B cell (primary cell): ENCODE measurements around the gene RAB30. TPM values are rescaled to one million over a fixed set of nuclear protein-coding genes. Genes with fewer than 3 reads are reported as not detected.
A peak's percentile ranks its signal among the peaks of the same experiment; 100 is the strongest.

ENCODE experiments used
- ATAC-seq: fragments of 200-7000 bp; cut with Tn5 transposase; one replicate; pipeline ENCODE4 v1.10.0; 2021; ENCODE audit warnings: low read depth, mild to moderate bottlenecking, moderate number of reproducible peaks, moderate library complexity
- CTCF ChIA-PET: fragments of 350-600 bp; sonication (Branson Sonifier 250); formaldehyde crosslinking; loops from one replicate; lab custom pipeline; 2021; ENCODE audit warnings: antibody characterized with exemption, inconsistent platforms; lab: Charles Lee
- POLR2A ChIA-PET: fragments of 350-600 bp; sonication (Branson Sonifier 250); formaldehyde crosslinking; loops from one replicate; lab custom pipeline; 2021; ENCODE audit warnings: antibody characterized with exemption; lab: Charles Lee
- DNase-seq: peaks from one replicate; pipeline ENCODE4 v3.0.0; 2013
- H2AFZ ChIP-seq: 2 replicates; pipeline ENCODE4 v1.6.1; 2012; ENCODE audit warnings: mild to moderate bottlenecking, low read depth, low read length; ENCODE audit not compliant: insufficient read depth, poor library complexity, severe bottlenecking
- H3K27ac ChIP-seq, 2 donors: 1 replicate in 1 of 2; 2 replicates in 1 of 2; pipeline ENCODE4 v1.5.1; 2012 to 2013; ENCODE audit warnings: low read length in 2 of 2, mild to moderate bottlenecking in 2 of 2, moderate library complexity in 1 of 2
- H3K27me3 ChIP-seq, 4 experiments: fragments of 200-600 bp in 1 of 4; sonication (generic) in 1 of 4; replicated peaks in 1 of 4; 1 replicate in 2 of 4; 2 replicates in 2 of 4; pipeline versions ENCODE4 v1.6.1 to v1.7.0; 2013 to 2016; ENCODE audit warnings: low read length in 3 of 4, mild to moderate bottlenecking in 2 of 4, mixed read lengths in 1 of 4, moderate library complexity in 1 of 4; ENCODE audit not compliant: insufficient read depth in 4 of 4, control insufficient read depth in 3 of 4; ENCODE audit errors: control extremely low read depth in 1 of 4
- H3K36me3 ChIP-seq, 2 experiments: replicated peaks in 1 of 2; 1 replicate in 1 of 2; 2 replicates in 1 of 2; pipeline versions ENCODE4 v1.6.1 to v1.7.1; 2013; ENCODE audit warnings: low read length in 1 of 2; ENCODE audit not compliant: insufficient read depth in 2 of 2, control insufficient read depth in 1 of 2; ENCODE audit errors: control extremely low read depth in 1 of 2, extremely low read depth in 1 of 2
- H3K4me1 ChIP-seq, 2 donors: fragments of 200-600 bp in 1 of 2; sonication (generic) in 1 of 2; 1 replicate in 1 of 2; 2 replicates in 1 of 2; pipeline versions ENCODE4 v1.5.1 to v1.6.1; 2013 to 2017; ENCODE audit warnings: low read length in 2 of 2; ENCODE audit not compliant: control insufficient read depth in 2 of 2, insufficient read depth in 2 of 2
- H3K4me2 ChIP-seq: replicated peaks from 2 replicates; pipeline ENCODE3; 2012; ENCODE audit warnings: mild to moderate bottlenecking, low read depth, low read length; ENCODE audit not compliant: poor library complexity, severe bottlenecking
- H3K4me3 ChIP-seq, 5 experiments: fragments of 200-600 bp in 1 of 5; sonication (generic) in 1 of 5; 1 replicate in 3 of 5; 2 replicates in 2 of 5; pipeline versions ENCODE4 v1.5.1 to v1.7.0; 2011 to 2016; ENCODE audit warnings: low read length in 4 of 5, mild to moderate bottlenecking in 4 of 5, low read depth in 2 of 5, control low read depth in 1 of 5, moderate library complexity in 1 of 5; ENCODE audit not compliant: insufficient read depth in 1 of 5; ENCODE audit errors: control extremely low read depth in 1 of 5, extremely low read depth in 1 of 5
- H3K79me2 ChIP-seq: fragments of 200-600 bp; sonication (generic); one replicate; pipeline ENCODE4 v1.6.0; 2016; ENCODE audit warnings: low read length; ENCODE audit not compliant: control insufficient read depth, insufficient read depth
- H3K9ac ChIP-seq: fragments of 200-600 bp; sonication (generic); 2 replicates; pipeline ENCODE4 v1.6.1; 2017; ENCODE audit warnings: mild to moderate bottlenecking, low read length, moderate library complexity
- H3K9me3 ChIP-seq, 3 donors: one replicate each; pipeline versions ENCODE4 v1.6.1 to v1.7.1; 2013; ENCODE audit warnings: low read length in 2 of 3; ENCODE audit not compliant: control insufficient read depth in 2 of 3, insufficient read depth in 1 of 3; ENCODE audit errors: control extremely low read depth in 1 of 3
- H4K20me1 ChIP-seq: 2 replicates; pipeline ENCODE4 v1.6.0; 2012; ENCODE audit warnings: mild to moderate bottlenecking, low read length; ENCODE audit not compliant: insufficient read depth, control insufficient read depth, poor library complexity, severe bottlenecking
- H3K27ac Mint-ChIP-seq: one replicate; pipeline ENCODE4 v1.8.0; 2021; ENCODE audit warnings: mixed read lengths
- H3K27me3 Mint-ChIP-seq: one replicate; pipeline ENCODE4 v1.8.0; 2021; ENCODE audit warnings: mixed read lengths
- H3K4me1 Mint-ChIP-seq: one replicate; pipeline ENCODE4 v1.8.0; 2021; ENCODE audit warnings: mixed read lengths
- H3K4me3 Mint-ChIP-seq: one replicate; pipeline ENCODE4 v1.8.0; 2021; ENCODE audit warnings: mixed read lengths
- H3K9me3 Mint-ChIP-seq: one replicate; pipeline ENCODE4 v1.8.0; 2022; ENCODE audit warnings: mixed read lengths; ENCODE audit not compliant: insufficient read depth
- CTCF ChIP-seq: fragments of 200-600 bp; IDR thresholded peaks from one replicate; pipeline ENCODE4 v1.8.0; 2022; ENCODE audit warnings: antibody characterized with exemption, mild to moderate bottlenecking
- EZH2 ChIP-seq: IDR thresholded peaks from 2 replicates; pipeline ENCODE4 v1.6.1; 2012; ENCODE audit warnings: borderline replicate concordance, low read depth, mild to moderate bottlenecking, moderate library complexity, low read length; ENCODE audit not compliant: insufficient read depth, poor library complexity, severe bottlenecking
- WGBS: methylation state at CpG from one replicate; pipeline ENCODE4 v1.1.5; 2013; ENCODE audit warnings: missing lambda C conversion rate; ENCODE audit not compliant: insufficient coverage; 5-methylcytosine and 5-hydroxymethylcytosine counted together
- intact Hi-C: fragments of 100-400 bp; cut with micrococcal nuclease; formaldehyde crosslinking; loops from one replicate; pipeline ENCODE4 v1.10.0; 2022
- polyA plus RNA-seq: library from polyadenylated mRNA; depleted of rRNA; stranded (reverse); fragments of >200 nt; gene quantifications from 2 replicates; pipeline ENCODE4 v1.2.3, GENCODE V29; 2012
- total RNA-seq, 2 donors: library from RNA; stranded (reverse); fragments of 120-200 nt in 1 of 2; gene quantifications; 1 replicate in 1 of 2; 2 replicates in 1 of 2; pipeline versions ENCODE4 v1.2.3 to v1.2.4, GENCODE V29; 2013 to 2022

RAB30 gene
- total and polyA plus RNA-seq, 2 donors (not counting 1 experiment from before 2014, with no cell fraction given) = 26.6 to 214 TPM

- H4K20me1 ChIP-seq = no peaks in the 10 kb centered on the region
- POLR2A ChIA-PET = no interaction called here
- H3K9me3 Mint-ChIP-seq = no peaks in the 10 kb centered on the region
- peak overlapping the region; percentile 23 for H2AFZ ChIP-seq
- H3K9me3 ChIP-seq = no peaks in the 10 kb centered on the region
- TF ChIP-seq EZH2 (no peak), CTCF (no peak)
- no CpG with 5 or more reads among the region's 3 CpGs for WGBS
- H3K79me2 ChIP-seq = peaks cover 25% of the 10 kb centered on the region
- H3K27ac ChIP-seq = peak overlapping the region in 1 of 2 donors; percentile 47
- no peak overlapping the region for H3K4me2 ChIP-seq
- H3K4me1 ChIP-seq = peaks cover 35 to 36% of the 10 kb centered on the region in 2 donors
- DNase-seq (no peak), ATAC-seq (no peak)
- intact Hi-C loops = no loop called here
- no peak overlapping the region for H3K9ac ChIP-seq
- H3K4me3 ChIP-seq = no peak overlapping the region
- H3K27ac Mint-ChIP-seq = no peak overlapping the region
- no peaks in the 10 kb centered on the region for H3K36me3 ChIP-seq
- no peaks in the 10 kb centered on the region for H3K27me3 ChIP-seq
- H3K27me3 Mint-ChIP-seq = no peaks in the 10 kb centered on the region
- H3K4me1 Mint-ChIP-seq = peaks cover 45% of the 10 kb centered on the region
- CTCF ChIA-PET = interaction anchor here (0.6 kb wide), 1 partner anchor 32 kb away, joined by 4 read pairs; no protein-coding TSS in a partner anchor
- no peak overlapping the region for H3K4me3 Mint-ChIP-seq
Measured at GRCh38 chr11:83119216-83119615, 47.5 kb upstream of the RAB30 start.

GRCh38 chr11:83118814-83119213, 47.1 kb upstream of the RAB30 start:
- no peaks in the 10 kb centered on the region for H4K20me1 ChIP-seq
- intact Hi-C loops = no loop called here
- H3K4me1 ChIP-seq = peaks cover 35 to 36% of the 10 kb centered on the region in 2 donors
- H3K4me2 ChIP-seq = no peak overlapping the region
- peak overlapping the region; percentile 71 for H3K27ac Mint-ChIP-seq
- peaks cover 46% of the 10 kb centered on the region for H3K4me1 Mint-ChIP-seq
- no peak for DNase-seq
- H3K79me2 ChIP-seq = peaks cover 26% of the 10 kb centered on the region
- POLR2A ChIA-PET = interaction anchor here (0.6 kb wide), 1 partner anchor 60 kb away, joined by 3 read pairs; no protein-coding TSS in a partner anchor
- CTCF ChIA-PET = interaction anchor here (0.6 to 1.4 kb wide), 2 partner anchors 11 to 33 kb away, joined by 3 to 4 read pairs; no protein-coding TSS in a partner anchor
- no peak overlapping the region for H3K4me3 Mint-ChIP-seq
- H3K36me3 ChIP-seq = no peaks in the 10 kb centered on the region
- H2AFZ ChIP-seq = peak overlapping the region; percentile 23
- no peaks in the 10 kb centered on the region for H3K27me3 Mint-ChIP-seq
- TF ChIP-seq EZH2 (no peak), CTCF (no peak)
- H3K9me3 ChIP-seq = no peaks in the 10 kb centered on the region
- peak overlapping the region in 1 of 2 donors; percentile 47 for H3K27ac ChIP-seq
- no peak for ATAC-seq
- H3K9ac ChIP-seq = no peak overlapping the region
- H3K9me3 Mint-ChIP-seq = no peaks in the 10 kb centered on the region
- no peak overlapping the region for H3K4me3 ChIP-seq
- no peaks in the 10 kb centered on the region for H3K27me3 ChIP-seq
